HepG2 (cell line): ENCODE results near the gene TRAF4. TPM values are rescaled to one million over a fixed set of nuclear protein-coding genes. Genes with fewer than 3 reads are reported as not detected.

Experiments used
- ATAC-seq: fragments of 200-7000 bp; cut with Tn5 transposase; 3 replicates; pipeline ENCODE4 v1.9.1; 2020; ENCODE audit warnings: mild to moderate bottlenecking, moderate library complexity
- BruUV-seq: library from RNA; stranded (reverse); fragments of 400-500 nt; replicated peaks from 2 replicates; lab custom pipeline; 2021; lab: Mats Ljungman, UMichigan
- CTCF ChIA-PET: fragments of 300-600 bp; formaldehyde crosslinking; extraction: SDS; loops from one replicate; lab custom pipeline; 2021; ENCODE audit warnings: low total read pairs, inconsistent platforms, low intra/inter-chr PET ratio; lab: Yijun Ruan, JAX
- POLR2A ChIA-PET: fragments of 350-600 bp; sonication (Branson Sonifier 250); formaldehyde crosslinking; loops from one replicate; lab custom pipeline; 2020; ENCODE audit warnings: antibody characterized with exemption, inconsistent platforms; lab: Yijun Ruan, JAX
- DNase-seq: peaks from one replicate; pipeline ENCODE4 v3.0.0-alpha.2; 2015; ENCODE audit warnings: low spot score
- FAIRE-seq: peaks from 3 replicates; lab custom pipeline; 2011; peaks lifted over from hg19 to GRCh38; lab: Jason Lieb, UNC
- H2AFZ ChIP-seq: one replicate; pipeline ENCODE4 v1.6.1; 2011; ENCODE audit warnings: low read length, inconsistent platforms
- H3K27ac ChIP-seq: fragments of 300-600 bp; 3 replicates; pipeline ENCODE4 v1.8.0; 2011; ENCODE audit warnings: mixed run types, mild to moderate bottlenecking, mixed read lengths, low read length, inconsistent platforms; ENCODE audit not compliant: insufficient read depth; ENCODE audit errors: extremely low read length
- H3K27me3 ChIP-seq, 2 experiments: fragments of 200-600 bp in 1 of 2; 2 replicates in 1 of 2; 3 replicates in 1 of 2; pipeline versions ENCODE4 v1.6.0 to v1.8.0; 2011; ENCODE audit warnings: low read length in 2 of 2, mild to moderate bottlenecking in 2 of 2, moderate library complexity in 2 of 2, inconsistent platforms in 1 of 2; ENCODE audit not compliant: insufficient read depth in 2 of 2, control insufficient read depth in 1 of 2
- H3K36me3 ChIP-seq, 2 experiments: fragments of 200-600 bp in 1 of 2; replicated peaks in 1 of 2; 2 replicates in 1 of 2; 3 replicates in 1 of 2; pipeline versions ENCODE4 v1.5.1 to v1.8.0; 2011; ENCODE audit warnings: low read length in 2 of 2, inconsistent platforms in 1 of 2; ENCODE audit not compliant: insufficient read depth in 2 of 2, control insufficient read depth in 1 of 2
- H3K4me1 ChIP-seq: 2 replicates; pipeline ENCODE4 v1.5.1; 2012; ENCODE audit warnings: low read length, inconsistent platforms; ENCODE audit not compliant: insufficient read depth
- H3K4me2 ChIP-seq: 2 replicates; pipeline ENCODE4 v1.6.0; 2011; ENCODE audit warnings: low read depth, low read length, inconsistent platforms
- H3K4me3 ChIP-seq, 3 experiments: fragments of 200-600 bp in 1 of 3; sonication (generic), shearing (Covaris generic) in 1 of 3; replicated peaks in 1 of 3; 2 replicates each; pipeline ENCODE4 v1.5.1; 2011 to 2016; ENCODE audit warnings: low read length in 3 of 3, inconsistent platforms in 2 of 3, low read depth in 2 of 3, mild to moderate bottlenecking in 2 of 3, control low read depth in 1 of 3, mixed read lengths in 1 of 3; ENCODE audit not compliant: insufficient read depth in 1 of 3
- H3K79me2 ChIP-seq: one replicate; pipeline ENCODE4 v1.6.1; 2011; ENCODE audit warnings: low read length, inconsistent platforms; ENCODE audit not compliant: insufficient read depth
- H3K9ac ChIP-seq: 2 replicates; pipeline ENCODE4 v1.6.0; 2011; ENCODE audit warnings: mild to moderate bottlenecking, low read depth, low read length, inconsistent platforms; ENCODE audit not compliant: insufficient read depth
- H3K9me3 ChIP-seq: 2 replicates; pipeline ENCODE4 v1.5.1; 2012; ENCODE audit warnings: mild to moderate bottlenecking, low read length
- H4K20me1 ChIP-seq: 2 replicates; pipeline ENCODE4 v1.6.0; 2011; ENCODE audit warnings: inconsistent platforms, mild to moderate bottlenecking, low read length, moderate library complexity; ENCODE audit not compliant: insufficient read depth
- AGO1 ChIP-seq: fragments of 200-400 bp; formaldehyde crosslinking; IDR thresholded peaks from 2 replicates; pipeline ENCODE4 v1.6.1; 2017; ENCODE audit warnings: mild to moderate bottlenecking, low read depth, low read length, moderate library complexity; ENCODE audit not compliant: poor library complexity, severe bottlenecking
- ARNT2 ChIP-seq: sonication (generic); formaldehyde crosslinking; IDR thresholded peaks from 2 replicates; pipeline ENCODE4 v1.8.0; 2022; ENCODE audit warnings: mild to moderate bottlenecking, low read depth, missing genetic modification reagents, moderate library complexity
- HES4 ChIP-seq: sonication (generic); formaldehyde crosslinking; IDR thresholded peaks from 2 replicates; pipeline ENCODE4 v1.9.0; 2021; ENCODE audit warnings: mild to moderate bottlenecking, missing genetic modification reagents, borderline replicate concordance
- NFIB ChIP-seq: sonication (generic); formaldehyde crosslinking; IDR thresholded peaks from 2 replicates; pipeline ENCODE4 v1.9.0; 2021; ENCODE audit warnings: missing genetic modification reagents, mild to moderate bottlenecking, borderline replicate concordance
- NFKB2 ChIP-seq: sonication (generic); formaldehyde crosslinking; IDR thresholded peaks from 2 replicates; pipeline ENCODE4 v1.4.0; 2020; ENCODE audit warnings: missing genetic modification reagents, borderline replicate concordance
- SAP130 ChIP-seq: IDR thresholded peaks from 2 replicates; pipeline ENCODE4 v1.6.1; 2016; ENCODE audit warnings: low read depth
- ZNF354B ChIP-seq: sonication (generic); formaldehyde crosslinking; IDR thresholded peaks from 2 replicates; pipeline ENCODE4 v1.8.0; 2022; ENCODE audit warnings: mild to moderate bottlenecking, missing genetic modification reagents
- ZNF510 ChIP-seq: sonication (generic); formaldehyde crosslinking; IDR thresholded peaks from 2 replicates; pipeline ENCODE4 v1.4.0; 2020; ENCODE audit warnings: low read depth, mild to moderate bottlenecking, missing genetic modification reagents
- ZNF790 ChIP-seq: sonication (generic); formaldehyde crosslinking; IDR thresholded peaks from 2 replicates; pipeline ENCODE4 v1.8.0; 2022; ENCODE audit warnings: missing genetic modification reagents, mild to moderate bottlenecking, borderline replicate concordance
- WGBS: methylation state at CpG from one replicate; pipeline ENCODE4 v1.1.6; 2017; ENCODE audit warnings: low lambda C conversion rate; 5-methylcytosine and 5-hydroxymethylcytosine counted together
- in situ Hi-C: cut with HindIII; loops from 2 replicates; pipeline ENCODE4 v1.10.0; 2017; ENCODE audit warnings: low pct_unique_long_range_greater_than_20kb; ENCODE audit not compliant: extremely low pct_ligation_motif_present
- intact Hi-C: fragments of 100-400 bp; cut with micrococcal nuclease; formaldehyde crosslinking; loops from one replicate; pipeline ENCODE4 v1.10.0; 2022; ENCODE audit not compliant: unreplicated experiment
- polyA plus RNA-seq, 8 experiments: library from polyadenylated mRNA; depleted of rRNA in 3 of 8; stranded (reverse) in 7 of 8; unstranded in 1 of 8; fragments of >200 nt; fragmentation: Illumina TruSeq in 4 of 8; extraction: Trizol in 4 of 8; gene quantifications; 2 replicates each; pipeline versions ENCODE4 v1.2.1 to v1.2.3, GENCODE V29; 2011 to 2016; ENCODE audit warnings: low read depth in 4 of 8, missing spikeins in 1 of 8, mixed read lengths in 1 of 8; ENCODE audit not compliant: insufficient read depth in 1 of 8
- total RNA-seq, 5 experiments: library from RNA; depleted of rRNA; stranded (reverse); fragments of >200 nt; fragmentation: Illumina TruSeq; extraction: Trizol; gene quantifications; 2 replicates each; pipeline ENCODE4 v1.2.3, GENCODE V29; 2016; ENCODE audit warnings: low read depth in 1 of 5

TRAF4 gene
- total and polyA plus RNA-seq, 2 of the 13 experiments (the other 11 are each of a cell fraction or from before 2014, with no cell fraction given): 86.0 to 89.9 TPM

- no peak; the same call in 2 of the 3 replicates for ATAC-seq
- in situ Hi-C loops: loop anchor here (10.0 kb wide), 1 partner anchor 122 kb away; no protein-coding TSS in a partner anchor
- POLR2A ChIA-PET: interaction anchor here (0.6 to 1.4 kb wide), 6 partner anchors 18 to 202 kb away, joined by 3 to 9 read pairs (median 4); partner anchors contain the start of gene FAM222B
- Histone ChIP-seq H3K27me3 (no peaks in the 10 kb centered on the region), H3K27ac (no peak overlapping the region), H2AFZ (no peak overlapping the region), H4K20me1 (no peaks in the 10 kb centered on the region)
- WGBS: 100% methylated on average over 1 of the region's 1 CpG
- TF ChIP-seq ZNF354B (CRISPR knock-in tag) (no peak), HES4 (no peak), NFKB2 (CRISPR knock-in tag) (no peak), ARNT2 (CRISPR knock-in tag) (no peak), SAP130 (CRISPR knock-in tag) (no peak), AGO1 (no peak), ZNF790 (CRISPR knock-in tag) (no peak), NFIB (CRISPR knock-in tag) (no peak), ZNF510 (CRISPR knock-in tag) (no peak)
- TF ChIP-seq, all 625 proteins: peak for 0
- intact Hi-C loops: loop anchor here (1.0 to 5.0 kb wide), 4 partner anchors 79 to 154 kb away; partner anchors contain the start of genes FAM222B and FLOT2
- Histone ChIP-seq H3K36me3 (peaks cover 26 to 67% of the 10 kb centered on the region in 2 experiments), H3K9me3 (no peaks in the 10 kb centered on the region), H3K4me3 (no peak overlapping the region), H3K4me2 (no peak overlapping the region), H3K9ac (no peak overlapping the region), H3K4me1 (no peaks in the 10 kb centered on the region), H3K79me2 (no peaks in the 10 kb centered on the region)
- no TSS peak for BruUV-seq
- no peak for DNase-seq
- CTCF ChIA-PET: interaction anchor here (1.0 to 1.9 kb wide), 5 partner anchors 13 to 153 kb away, joined by 3 to 20 read pairs (median 5); partner anchors contain the start of gene DHRS13
- FAIRE-seq: no peak
Measured at GRCh38 chr17:28763137-28763799, 19.5 kb downstream of the TRAF4 start.
